SHP77 treated with DMSO at 0.1 percent for 48 hours (cell line): ENCODE measurements around the gene CLCN4.

ENCODE experiments used
- DNase-seq: peaks from one replicate; lab custom pipeline; 2025; lab: John Stamatoyannopoulos, UW

The CLCN4 gene

GRCh38 chrX:10167573-10167972 lies 10.8 kb downstream of the CLCN4 start:
- no peak for DNase-seq

GRCh38 chrX:10168226-10168625 lies 11.5 kb downstream of the CLCN4 start:
- no peak for DNase-seq

- DNase-seq: no peak
Measured at GRCh38 chrX:10169175-10169574, 12.4 kb downstream of the CLCN4 start.

- DNase-seq: no peak
Measured at GRCh38 chrX:10171249-10171648, 14.5 kb downstream of the CLCN4 start.

- DNase-seq: no peak
Measured at GRCh38 chrX:10172877-10173276, 16.1 kb downstream of the CLCN4 start.

- DNase-seq: no peak
Measured at GRCh38 chrX:10173331-10173900, 16.6 kb downstream of the CLCN4 start.

- no peak for DNase-seq
Measured at GRCh38 chrX:10174051-10174450, 17.3 kb downstream of the CLCN4 start.

GRCh38 chrX:10174810-10175209 lies 18.0 kb downstream of the CLCN4 start:
- no peak for DNase-seq

GRCh38 chrX:10175319-10175871 lies 18.6 kb downstream of the CLCN4 start:
- DNase-seq: no peak

- DNase-seq: no peak
Measured at GRCh38 chrX:10176121-10177003, 19.6 kb downstream of the CLCN4 start.

- no peak for DNase-seq
Measured at GRCh38 chrX:10177004-10177396, 20.2 kb downstream of the CLCN4 start.

- no peak for DNase-seq
Measured at GRCh38 chrX:10177601-10178000, 20.8 kb downstream of the CLCN4 start.

GRCh38 chrX:10178866-10179463 lies 22.2 kb downstream of the CLCN4 start:
- no peak for DNase-seq

- no peak for DNase-seq
Measured at GRCh38 chrX:10183760-10184159, 27.0 kb downstream of the CLCN4 start.

- no peak for DNase-seq
Measured at GRCh38 chrX:10184411-10184810, 27.6 kb downstream of the CLCN4 start.

- no peak for DNase-seq
Measured at GRCh38 chrX:10186355-10186754, 29.6 kb downstream of the CLCN4 start.

GRCh38 chrX:10187421-10187820 lies 30.6 kb downstream of the CLCN4 start:
- DNase-seq: no peak

- peak; percentile 13 for DNase-seq
Measured at GRCh38 chrX:10189317-10190268, 32.8 kb downstream of the CLCN4 start.

- DNase-seq: peak; percentile 13
Measured at GRCh38 chrX:10190367-10190766, 33.6 kb downstream of the CLCN4 start.

GRCh38 chrX:10193587-10193986 lies 36.8 kb downstream of the CLCN4 start:
- no peak for DNase-seq

GRCh38 chrX:10195425-10195824 lies 38.6 kb downstream of the CLCN4 start:
- no peak for DNase-seq

GRCh38 chrX:10195947-10196346 lies 39.2 kb downstream of the CLCN4 start:
- DNase-seq: no peak
